Measurements from ENCODE around the gene GPC1. TPM values are rescaled to one million over a fixed set of nuclear protein-coding genes. Genes with fewer than 3 reads are reported as not detected.

GPC1 gene
- total and polyA plus RNA-seq, 2 donors (not counting 1 experiment from before 2014, with no cell fraction given) = 1.2 to 3.3 TPM

- Mint-ChIP-seq H3K27ac (no peak overlapping the region), H3K27me3 (peaks cover 30% of the 10 kb centered on the region), H3K4me1 (peaks cover 18% of the 10 kb centered on the region), H3K4me3 (no peak overlapping the region), H3K9me3 (ENCODE audit: insufficient read depth) (no peaks in the 10 kb centered on the region)
- Histone ChIP-seq H3K9ac (ENCODE audit: low read length) (no peak overlapping the region), H3K79me2 (ENCODE audit: control insufficient read depth, insufficient read depth, low read length) (no peaks in the 10 kb centered on the region), H3K9me3 (ENCODE audit: control extremely low read depth in 1 of 3, control insufficient read depth in 2 of 3, insufficient read depth in 1 of 3, low read length in 2 of 3) (peaks cover 0 to 5% (median 0%) of the 10 kb centered on the region in 3 donors), H3K27ac (ENCODE audit: low read length in 2 of 2) (no peak overlapping the region), H2AFZ (ENCODE audit: insufficient read depth, low read depth, low read length, poor library complexity, severe bottlenecking) (no peak overlapping the region), H3K36me3 (replicated peaks in 1 of 2; ENCODE audit: control extremely low read depth in 1 of 2, control insufficient read depth in 1 of 2, extremely low read depth in 1 of 2, insufficient read depth in 2 of 2, low read length in 1 of 2) (no peaks in the 10 kb centered on the region), H3K4me2 (replicated peaks; ENCODE audit: low read depth, low read length, poor library complexity, severe bottlenecking) (no peak overlapping the region), H3K27me3 (replicated peaks in 1 of 4; ENCODE audit: control extremely low read depth in 1 of 4, control insufficient read depth in 3 of 4, insufficient read depth in 4 of 4, low read length in 3 of 4) (peaks cover 0 to 29% (median 11%) of the 10 kb centered on the region in 4 experiments), H4K20me1 (ENCODE audit: control insufficient read depth, insufficient read depth, low read length, poor library complexity, severe bottlenecking) (no peaks in the 10 kb centered on the region), H3K4me1 (ENCODE audit: control insufficient read depth in 2 of 2, insufficient read depth in 2 of 2, low read length in 2 of 2) (peaks cover 8 to 12% of the 10 kb centered on the region in 2 donors), H3K4me3 (ENCODE audit: control extremely low read depth in 1 of 5, extremely low read depth in 1 of 5, insufficient read depth in 1 of 5, low read depth in 2 of 5, low read length in 4 of 5) (no peak overlapping the region)
- DNase-seq (no peak), ATAC-seq (ENCODE audit: low read depth) (no peak)
- intact Hi-C loops (cut with micrococcal nuclease) = no loop called here
- WGBS (ENCODE audit: insufficient coverage) = 89% methylated on average over 23 of the region's 23 CpGs
- POLR2A ChIA-PET = no interaction called here
- TF ChIP-seq EZH2 (IDR thresholded peaks at IDR 0.05; ENCODE audit: borderline replicate concordance, insufficient read depth, low read depth, low read length, poor library complexity, severe bottlenecking) (no peak), CTCF (IDR thresholded peaks at IDR 0.05) (no peak)
- CTCF ChIA-PET = no interaction called here
These were observed 13.2 kb downstream of the GPC1 start for GRCh38 chr2:240448387-240449274.
